Osteoblast (primary cell): ENCODE results near the gene KIRREL3. TPM values are rescaled to one million over a fixed set of nuclear protein-coding genes. Genes with fewer than 3 reads are reported as not detected.

Experiments
- DNase-seq: peaks from one replicate; pipeline ENCODE4 v3.0.0; 2011; ENCODE audit warnings: low spot score, mixed read lengths; ENCODE audit not compliant: insufficient read length; ENCODE audit errors: missing footprints
- H2AFZ ChIP-seq: 2 replicates; pipeline ENCODE4 v1.6.0; 2011; ENCODE audit warnings: mild to moderate bottlenecking, low read length
- H3K27ac ChIP-seq: 2 replicates; pipeline ENCODE4 v1.5.1; 2011; ENCODE audit warnings: mild to moderate bottlenecking, low read depth, low read length, moderate library complexity
- H3K27me3 ChIP-seq: 2 replicates; pipeline ENCODE4 v1.6.0; 2012; ENCODE audit warnings: mild to moderate bottlenecking, control low read depth, inconsistent platforms, low read length, moderate library complexity; ENCODE audit not compliant: insufficient read depth
- H3K36me3 ChIP-seq: 2 replicates; pipeline ENCODE4 v1.5.1; 2011; ENCODE audit warnings: mild to moderate bottlenecking, low read length, control low read depth, moderate library complexity; ENCODE audit not compliant: insufficient read depth
- H3K4me1 ChIP-seq: 2 replicates; pipeline ENCODE4 v1.5.1; 2011; ENCODE audit warnings: mild to moderate bottlenecking, low read length, control low read depth, moderate library complexity; ENCODE audit not compliant: insufficient read depth
- H3K4me2 ChIP-seq: 2 replicates; pipeline ENCODE4 v1.6.0; 2011; ENCODE audit warnings: mild to moderate bottlenecking, low read length; ENCODE audit not compliant: insufficient read depth
- H3K4me3 ChIP-seq: fragments of 200-600 bp; sonication (generic); 3 replicates; pipeline ENCODE4 v1.5.1; 2012; ENCODE audit warnings: mild to moderate bottlenecking, low read length, inconsistent platforms; ENCODE audit not compliant: insufficient read depth
- H3K79me2 ChIP-seq: 2 replicates; pipeline ENCODE4 v1.6.0; 2012; ENCODE audit warnings: mild to moderate bottlenecking, low read length, control low read depth, inconsistent platforms; ENCODE audit not compliant: insufficient read depth
- H3K9me3 ChIP-seq: 2 replicates; pipeline ENCODE4 v1.5.1; 2011; ENCODE audit warnings: low read depth, low read length, control low read depth
- H4K20me1 ChIP-seq: 2 replicates; pipeline ENCODE4 v1.6.0; 2012; ENCODE audit warnings: mild to moderate bottlenecking, low read length, control low read depth; ENCODE audit not compliant: insufficient read depth
- CTCF ChIP-seq: IDR thresholded peaks from 2 replicates; pipeline ENCODE4 v1.5.1; 2011; ENCODE audit warnings: mild to moderate bottlenecking, low read depth, low read length, moderate library complexity; ENCODE audit errors: extremely low read depth
- total RNA-seq: library from RNA; depleted of rRNA; stranded (reverse); fragments of >200 nt; gene quantifications from 2 replicates; pipeline ENCODE4 v1.2.3, GENCODE V29; 2012

Gene KIRREL3
- total RNA-seq, 1 donor: 3.6 TPM

- Histone ChIP-seq H3K79me2 (no peaks in the 10 kb centered on the region), H3K36me3 (no peaks in the 10 kb centered on the region), H3K4me3 (no peak overlapping the region), H3K4me1 (no peaks in the 10 kb centered on the region), H2AFZ (no peak overlapping the region), H3K9me3 (no peaks in the 10 kb centered on the region), H3K27ac (no peak overlapping the region), H4K20me1 (no peaks in the 10 kb centered on the region), H3K4me2 (no peak overlapping the region), H3K27me3 (no peaks in the 10 kb centered on the region)
- no peak for DNase-seq
- TF ChIP-seq CTCF: no peak
Measured at GRCh38 chr11:126663749-126664592, 336.6 kb downstream of the KIRREL3 start.

DNA sequence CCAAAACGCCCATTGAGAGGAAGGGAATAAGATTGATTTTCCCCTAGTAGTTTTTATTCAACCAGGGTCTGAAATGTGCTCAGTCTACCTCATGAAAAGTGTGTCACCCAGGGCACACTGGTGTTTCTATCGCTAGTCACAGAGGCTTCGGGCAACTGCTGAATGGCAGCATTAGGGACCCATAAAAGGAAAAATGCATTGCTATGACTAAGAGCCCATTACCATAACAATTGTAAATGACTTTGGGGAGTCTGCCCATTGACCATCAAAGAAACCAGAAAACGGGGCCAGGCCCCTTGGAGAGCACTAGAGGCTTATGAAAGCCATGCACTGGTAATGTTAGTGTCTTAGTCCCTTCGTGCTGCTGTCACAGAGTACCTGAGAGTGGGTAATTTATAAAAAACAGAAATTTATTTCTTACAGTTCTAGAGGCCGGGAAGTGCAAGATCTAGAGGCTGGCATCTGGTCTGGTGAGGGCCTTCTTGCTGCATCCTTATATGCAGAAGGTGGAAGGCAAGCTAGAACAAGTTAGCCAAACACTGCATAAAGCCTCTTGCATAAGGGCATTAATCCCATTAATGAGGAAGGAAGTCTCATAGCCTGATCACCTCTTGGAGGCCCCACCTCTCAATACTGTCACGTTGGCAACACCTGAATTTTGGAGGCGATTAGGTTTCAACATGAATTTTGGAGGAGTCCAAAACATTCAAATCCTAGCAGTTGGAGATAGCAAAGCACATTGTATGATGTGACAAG lies 338.4 kb downstream of the KIRREL3 start:
- no peak for DNase-seq
- Histone ChIP-seq H3K27me3 (no peaks in the 10 kb centered on the region), H3K79me2 (no peaks in the 10 kb centered on the region), H3K4me2 (no peak overlapping the region), H3K4me1 (no peaks in the 10 kb centered on the region), H3K9me3 (no peaks in the 10 kb centered on the region), H3K4me3 (no peak overlapping the region), H2AFZ (no peak overlapping the region), H3K36me3 (no peaks in the 10 kb centered on the region), H4K20me1 (no peaks in the 10 kb centered on the region), H3K27ac (no peak overlapping the region)
- no peak for TF ChIP-seq CTCF

DNA sequence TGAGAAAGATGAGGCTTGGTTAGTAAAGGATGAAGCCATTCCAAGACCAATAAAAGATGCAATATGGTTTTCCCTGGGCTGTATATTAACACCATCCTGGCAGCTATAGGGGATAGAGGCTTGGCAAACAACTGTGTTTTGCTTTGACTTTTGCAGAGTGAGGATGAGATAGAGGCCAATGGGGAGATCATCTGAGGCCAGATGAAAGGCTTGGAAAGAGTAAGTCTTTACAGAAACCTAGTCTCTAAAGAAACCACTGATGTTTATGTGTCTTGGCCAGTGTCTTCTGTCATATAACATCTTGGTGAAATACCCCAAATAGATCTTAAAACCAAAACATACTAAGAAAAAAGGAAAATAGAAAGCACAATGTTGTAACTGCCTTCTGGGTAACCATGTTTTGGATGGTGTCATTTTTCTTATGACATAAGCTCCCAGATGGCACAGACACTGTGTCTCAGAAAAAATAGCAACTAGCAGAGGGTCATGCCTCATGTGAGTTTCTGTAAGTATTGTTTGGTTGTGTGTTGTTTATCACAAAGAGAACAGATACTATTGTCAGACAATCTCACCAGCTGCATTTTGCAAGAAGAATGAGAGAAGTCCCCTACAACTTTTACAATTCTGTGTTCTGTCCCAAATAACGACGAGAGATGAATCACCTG lies 339.7 kb downstream of the KIRREL3 start:
- no peak for TF ChIP-seq CTCF
- Histone ChIP-seq H3K9me3 (no peaks in the 10 kb centered on the region), H3K4me3 (no peak overlapping the region), H3K79me2 (no peaks in the 10 kb centered on the region), H3K4me1 (peaks cover 3% of the 10 kb centered on the region), H3K4me2 (no peak overlapping the region), H3K36me3 (no peaks in the 10 kb centered on the region), H3K27me3 (no peaks in the 10 kb centered on the region), H3K27ac (no peak overlapping the region), H4K20me1 (peaks cover 2% of the 10 kb centered on the region), H2AFZ (no peak overlapping the region)
- DNase-seq: no peak
